HepG2 (cell line): ENCODE data around the gene CAPN10.

Source experiments
- AHR ChIP-seq: IDR thresholded peaks from 2 replicates; pipeline ENCODE4 v1.6.1; 2018; ENCODE audit warnings: missing genetic modification reagents, missing compliant biosample characterization
- CBX5 ChIP-seq: sonication (generic); formaldehyde crosslinking; IDR thresholded peaks from 2 replicates; pipeline ENCODE4 v1.4.0; 2020; ENCODE audit warnings: missing genetic modification reagents, borderline replicate concordance
- CTCF ChIP-seq: sonication (generic); formaldehyde crosslinking; IDR thresholded peaks from 2 replicates; pipeline ENCODE4 v1.5.0; 2020; ENCODE audit warnings: mild to moderate bottlenecking, missing genetic modification reagents, moderate library complexity
- HOXA5 ChIP-seq: sonication (generic); formaldehyde crosslinking; IDR thresholded peaks from 2 replicates; pipeline ENCODE4 v1.4.0; 2020; ENCODE audit warnings: missing genetic modification reagents
- NFAT5 ChIP-seq: sonication (generic); formaldehyde crosslinking; IDR thresholded peaks from 2 replicates; pipeline ENCODE4 v1.4.0; 2020; ENCODE audit warnings: missing genetic modification reagents
- POLR2AphosphoS5 ChIP-seq: IDR thresholded peaks from 2 replicates; pipeline ENCODE4 v1.6.1; 2012; ENCODE audit warnings: low read depth, low read length
- RNF219 ChIP-seq: sonication (generic); formaldehyde crosslinking; IDR thresholded peaks from 2 replicates; pipeline ENCODE4 v1.5.0; 2020; ENCODE audit warnings: mild to moderate bottlenecking, missing genetic modification reagents
- TFDP2 ChIP-seq: sonication (generic); formaldehyde crosslinking; IDR thresholded peaks from 2 replicates; pipeline ENCODE4 v1.4.0; 2020; ENCODE audit warnings: missing genetic modification reagents
- TF ChIP-seq, protein P1 (sequence below), 2 experiments: sonication (generic) in 1 of 2; formaldehyde crosslinking in 1 of 2; IDR thresholded peaks; 2 replicates each; pipeline versions ENCODE4 v1.5.1 to v1.6.1; 2011 to 2020; ENCODE audit warnings: borderline replicate concordance in 1 of 2, low read depth in 1 of 2, low read length in 1 of 2, mild to moderate bottlenecking in 1 of 2, missing genetic modification reagents in 1 of 2, moderate library complexity in 1 of 2
- TF ChIP-seq, protein P2 (sequence below): sonication (generic); formaldehyde crosslinking; IDR thresholded peaks from 2 replicates; pipeline ENCODE4 v1.5.0; 2020; ENCODE audit warnings: missing genetic modification reagents

DNA sequence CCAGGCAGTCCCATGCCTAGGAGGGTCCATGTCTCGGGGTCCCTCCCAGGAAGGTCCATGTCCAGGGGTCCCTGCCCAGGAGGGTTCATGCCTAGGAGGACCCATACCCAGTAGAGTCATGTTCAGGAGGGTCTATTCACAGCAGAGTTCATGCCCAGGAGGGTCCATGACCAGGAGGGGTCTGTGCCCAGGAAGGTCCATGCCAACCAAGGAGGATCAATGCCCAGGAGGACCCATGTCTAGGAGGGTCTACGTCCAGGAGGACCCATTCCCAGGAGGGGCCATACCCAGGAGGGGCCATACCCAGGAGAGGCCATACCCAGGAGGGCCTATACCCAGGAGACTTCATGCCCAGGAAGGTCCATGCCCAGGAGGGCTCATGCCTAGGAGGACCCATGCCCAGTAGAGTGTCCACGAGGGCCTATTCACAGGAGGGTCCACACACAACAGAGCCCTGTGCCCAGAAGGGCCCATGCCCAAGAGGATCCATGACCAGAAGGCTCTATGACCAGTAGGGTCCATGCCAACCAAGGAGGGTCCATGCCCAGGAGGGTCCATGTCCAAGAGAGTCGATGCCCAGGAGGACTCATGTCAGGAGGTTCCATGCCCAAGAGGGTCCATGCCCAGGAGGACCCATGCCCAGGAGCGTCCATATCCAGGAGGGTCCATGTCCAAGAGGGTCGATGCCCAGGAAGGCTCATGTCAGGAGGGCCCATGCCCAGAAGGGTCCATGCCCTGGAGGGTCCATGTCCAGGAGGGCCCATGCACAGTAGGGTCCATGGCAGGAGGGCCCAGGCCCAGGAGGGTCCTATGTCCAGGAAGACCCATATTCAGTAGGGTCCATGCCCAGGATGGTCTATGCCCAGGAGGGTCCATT lies 48.8 kb downstream of the CAPN10 start:
- TF ChIP-seq NFAT5 (CRISPR knock-in tag) (no peak), CTCF (CRISPR knock-in tag) (no peak), RNF219 (CRISPR knock-in tag) (no peak), AHR (CRISPR knock-in tag) (no peak), HOXA5 (CRISPR knock-in tag) (no peak), CBX5 (CRISPR knock-in tag) (no peak), TFDP2 (CRISPR knock-in tag) (no peak), POLR2AphosphoS5 (no peak)
- TF ChIP-seq, protein P1, sequence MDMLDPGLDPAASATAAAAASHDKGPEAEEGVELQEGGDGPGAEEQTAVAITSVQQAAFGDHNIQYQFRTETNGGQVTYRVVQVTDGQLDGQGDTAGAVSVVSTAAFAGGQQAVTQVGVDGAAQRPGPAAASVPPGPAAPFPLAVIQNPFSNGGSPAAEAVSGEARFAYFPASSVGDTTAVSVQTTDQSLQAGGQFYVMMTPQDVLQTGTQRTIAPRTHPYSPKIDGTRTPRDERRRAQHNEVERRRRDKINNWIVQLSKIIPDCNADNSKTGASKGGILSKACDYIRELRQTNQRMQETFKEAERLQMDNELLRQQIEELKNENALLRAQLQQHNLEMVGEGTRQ (IDR thresholded peaks at IDR 0.05; ENCODE audit: low read depth, low read length): no peak
- TF ChIP-seq, protein P1 (CRISPR knock-in tag; IDR thresholded peaks at IDR 0.05; ENCODE audit: borderline replicate concordance): no peak
- TF ChIP-seq, protein P2, sequence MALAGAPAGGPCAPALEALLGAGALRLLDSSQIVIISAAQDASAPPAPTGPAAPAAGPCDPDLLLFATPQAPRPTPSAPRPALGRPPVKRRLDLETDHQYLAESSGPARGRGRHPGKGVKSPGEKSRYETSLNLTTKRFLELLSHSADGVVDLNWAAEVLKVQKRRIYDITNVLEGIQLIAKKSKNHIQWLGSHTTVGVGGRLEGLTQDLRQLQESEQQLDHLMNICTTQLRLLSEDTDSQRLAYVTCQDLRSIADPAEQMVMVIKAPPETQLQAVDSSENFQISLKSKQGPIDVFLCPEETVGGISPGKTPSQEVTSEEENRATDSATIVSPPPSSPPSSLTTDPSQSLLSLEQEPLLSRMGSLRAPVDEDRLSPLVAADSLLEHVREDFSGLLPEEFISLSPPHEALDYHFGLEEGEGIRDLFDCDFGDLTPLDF: no peak
